Measurements from ENCODE around the gene EOGT. TPM values are rescaled to one million over a fixed set of nuclear protein-coding genes. Genes with fewer than 3 reads are reported as not detected.

Gene EOGT
- total RNA-seq, 4 donors from 2014 or later = 12.0 to 22.4 (median 18.7) TPM

- Histone ChIP-seq H3K4me3 (no peak overlapping the region), H3K27me3 (peaks cover 80% of the 10 kb centered on the region), H3K4me1 (peaks cover 0 to 9% (median 8%) of the 10 kb centered on the region in 4 donors), H3K9me3 (no peaks in the 10 kb centered on the region), H3K36me3 (no peaks in the 10 kb centered on the region), H3K27ac (no peak overlapping the region)
- DNase-seq = no peak
- intact Hi-C loops (cut with DNase I; ENCODE audit: low total_unique reads) = no loop called here
- in situ Hi-C loops (cut with MboI; ENCODE audit: low pct_ligation_motif_present in 1 of 4, low pct_unique_long_range_greater_than_20kb in 1 of 4, low sequenced_read_pairs in 3 of 4) = no loop called here
- WGBS, 2 donors (ENCODE audit: low coverage in 1 of 2) = 10 to 16% methylated on average over 2 to 31 of the region's 41 CpGs
- no peak for TF ChIP-seq POLR2A (IDR thresholded peaks at IDR 0.05)
- TF ChIP-seq EP300 (IDR thresholded peaks at IDR 0.05; ENCODE audit: low read depth) = no peak
- TF ChIP-seq POLR2AphosphoS5 (IDR thresholded peaks at IDR 0.05) = no peak
- no peak for TF ChIP-seq CTCF (IDR thresholded peaks at IDR 0.05)
Measured at GRCh38 chr3:68931406-68932149, 81.9 kb downstream of the EOGT start.

Small RNAs within 50 kb of the gene (small RNA-seq; reads per million reads assigned to genes)
- gene MIR3136 = 0 to 0.42 (median 0) reads per million in 4 donors

Other genes starting within 250 kb of the EOGT start
- not detected for gene TAFA4, start 81.1 kb downstream of the EOGT start, total RNA-seq
- gene TMF1, start 38.6 kb upstream of the EOGT start, total RNA-seq = 10 to 100 TPM; 15.5 to 53.2 (median 39.9) TPM
- 10 to 100 TPM; 30.6 to 86.0 (median 47.2) TPM for gene UBA3, start 66.7 kb upstream of the EOGT start, total RNA-seq
- 100 to 1,000 TPM in 2 of 4 donors, 10 to 100 TPM in 2; 22.7 to 130 (median 68.0) TPM for gene ARL6IP5, start 71.3 kb upstream of the EOGT start, total RNA-seq
- gene LMOD3, start 108.9 kb upstream of the EOGT start, total RNA-seq = under 1 TPM in 1 of 4 donors, not detected in 3; 0.27 TPM

All from transverse colon (tissue), 4 donors.